ENCODE data around the gene ZNF365.

- TF ChIP-seq CTCF (IDR thresholded peaks at IDR 0.05) (no peak), POLR2A (IDR thresholded peaks at IDR 0.05) (no peak)
Measured at GRCh38 chr10:62354916-62355315, 19.3 kb upstream of the ZNF365 start.
